GM21576 (cell line): ENCODE data around the gene SLC13A4.
"Not testable (repeated sequence)": the region's sequence is repeated elsewhere in the genome, so short reads cannot be mapped to it uniquely, and the experiment has no call there.

Experiments
- ATAC-seq: cut with Tn5 transposase; IDR thresholded peaks from one replicate; pipeline ENCODE4 v1.9.1; 2021; ENCODE audit warnings: mild to moderate bottlenecking, moderate library complexity; ENCODE audit not compliant: unreplicated experiment

The SLC13A4 gene

GRCh38 chr7:135753616-135754413 is 25.8 kb upstream of the SLC13A4 start:
- ATAC-seq: no peak

DNA sequence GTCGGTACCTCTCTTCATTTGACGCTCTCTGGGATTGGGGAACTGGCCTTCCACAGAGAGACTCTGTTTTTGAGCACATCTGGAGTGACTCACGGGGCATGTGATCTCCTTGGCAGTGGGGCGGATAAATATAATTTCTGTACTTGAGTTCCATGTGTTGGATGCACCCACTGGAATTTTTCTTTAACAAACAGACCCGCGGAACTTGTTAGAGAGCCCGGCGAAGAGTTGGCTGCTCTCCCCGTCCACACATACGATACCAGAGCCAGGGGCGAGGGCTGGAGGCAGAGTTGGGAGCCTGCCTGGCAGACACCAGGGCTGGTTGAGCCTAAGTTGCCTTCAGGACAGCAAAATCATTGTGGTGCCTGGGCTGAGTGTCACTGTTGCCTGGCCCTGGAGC is 20.8 kb upstream of the SLC13A4 start, which contains the start of gene FAM180A:
FAM180A (minus strand) TSS at position 44 of the 400 bp plus-strand sequence. CDS start 233 bp downstream, outside the sequence.
- no peak for ATAC-seq

DNA sequence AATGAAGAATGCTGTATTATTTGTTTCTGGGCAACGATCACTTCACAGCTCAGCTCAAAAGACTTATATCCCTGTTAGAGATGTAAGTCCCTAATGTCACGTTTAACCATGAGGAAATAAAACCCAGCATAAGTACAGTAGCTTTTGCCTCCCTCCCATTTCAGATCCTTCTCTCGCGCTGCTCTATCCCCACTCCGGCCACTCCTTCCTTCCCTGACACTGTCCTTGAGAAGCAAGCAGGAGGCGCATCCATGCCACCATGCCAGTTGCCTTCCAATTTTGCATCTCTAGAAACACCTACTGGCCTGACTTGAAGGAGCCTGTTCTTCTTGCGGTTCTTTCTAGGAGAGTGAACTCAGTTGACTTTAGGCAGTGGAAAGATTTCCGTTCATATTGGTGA is 19.4 kb upstream of the SLC13A4 start:
- no peak for ATAC-seq

DNA sequence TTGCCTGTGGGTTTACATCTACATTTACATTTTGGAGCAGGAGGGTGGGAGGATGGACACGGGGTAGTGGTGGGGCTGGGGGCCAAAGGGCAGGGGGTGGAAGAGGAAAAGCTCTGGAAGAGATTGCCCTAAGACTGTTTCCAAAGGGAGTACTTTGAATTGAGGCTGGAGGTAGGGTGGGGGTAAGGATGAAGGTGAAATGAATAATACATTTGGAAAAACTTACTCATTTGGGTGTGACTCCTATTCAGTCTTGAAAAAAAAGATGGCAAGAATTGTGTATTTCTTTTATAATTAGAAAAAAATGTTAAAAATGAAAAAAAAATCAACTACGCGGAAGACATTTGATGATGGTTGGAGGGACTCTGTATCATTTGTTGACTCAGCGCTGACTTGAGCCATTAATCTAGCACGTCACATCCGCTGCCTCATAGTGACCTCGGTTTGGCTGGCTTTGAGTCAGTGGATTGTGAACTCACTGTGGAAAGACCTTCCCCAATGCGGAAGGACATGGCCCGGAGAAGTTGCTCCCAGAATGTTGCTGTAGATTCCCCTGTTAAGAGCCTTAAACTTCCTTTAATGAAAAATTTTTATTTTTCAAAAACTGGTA is 17.8 kb upstream of the SLC13A4 start:
- ATAC-seq: no peak

DNA sequence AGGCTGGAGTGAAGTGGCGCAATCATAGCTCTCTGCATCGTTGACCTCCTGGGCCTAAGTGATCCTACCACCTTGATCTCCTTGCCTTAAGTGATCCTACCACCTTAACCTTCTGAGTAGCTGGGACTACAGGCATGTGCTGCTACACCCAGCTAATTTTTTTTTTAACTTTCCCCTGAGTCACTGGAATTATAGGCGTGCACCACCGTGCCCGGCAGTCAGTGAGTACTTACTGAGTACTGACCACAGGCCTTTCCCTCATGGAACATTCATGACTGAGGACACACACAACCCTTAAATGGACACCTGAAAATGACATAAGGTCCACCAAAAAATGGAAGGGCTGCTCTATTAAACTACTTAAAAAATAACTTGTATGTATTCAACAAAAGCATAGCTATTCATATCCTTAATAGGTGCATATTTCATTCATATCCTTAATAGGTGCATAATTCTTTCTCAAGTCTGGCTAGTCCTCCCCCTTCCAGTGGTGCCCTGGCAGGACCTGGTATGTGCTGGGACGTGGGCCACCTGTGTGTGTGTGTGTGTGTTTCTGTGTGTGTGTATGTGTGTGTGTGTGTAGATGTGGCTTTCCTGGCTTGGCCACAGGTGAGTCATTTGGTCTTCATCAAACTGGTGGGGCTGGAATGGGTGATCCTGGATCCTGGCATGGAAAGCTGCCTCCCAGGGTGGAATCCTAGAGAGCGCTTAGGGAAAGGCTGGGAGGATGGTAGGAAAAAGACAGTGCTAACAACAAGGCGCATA is 17.1 kb upstream of the SLC13A4 start:
- ATAC-seq: no peak

- no peak for ATAC-seq
Measured at GRCh38 chr7:135743907-135744731, 16.1 kb upstream of the SLC13A4 start.

- no peak for ATAC-seq
Measured at GRCh38 chr7:135742371-135742770, 14.4 kb upstream of the SLC13A4 start.

DNA sequence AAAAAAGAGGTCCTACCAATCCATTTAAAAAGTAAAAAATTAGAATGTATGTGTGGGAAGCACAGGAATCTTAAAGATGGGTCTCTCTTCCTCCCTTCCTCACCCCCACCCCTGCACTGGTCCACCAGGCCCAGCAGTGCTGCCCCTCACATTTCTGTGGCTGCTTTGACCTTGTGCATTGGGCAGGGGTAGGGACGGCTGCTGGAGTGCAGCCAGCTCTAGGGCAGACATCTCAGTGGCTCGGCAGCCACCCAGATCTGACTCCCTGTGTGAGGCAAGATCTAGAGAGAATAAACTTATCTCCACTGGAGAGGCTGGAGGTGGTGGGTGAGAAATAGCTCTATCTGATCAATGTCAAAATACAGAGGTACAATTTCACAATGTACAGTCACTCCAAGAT is 13.9 kb upstream of the SLC13A4 start:
- no peak for ATAC-seq

GRCh38 chr7:135740889-135741288 is 12.9 kb upstream of the SLC13A4 start:
- no peak for ATAC-seq

GRCh38 chr7:135737306-135737647 is 9.3 kb upstream of the SLC13A4 start:
- ATAC-seq: not testable (repeated sequence)

- no peak for ATAC-seq
Measured at GRCh38 chr7:135736586-135737305, 8.8 kb upstream of the SLC13A4 start.

DNA sequence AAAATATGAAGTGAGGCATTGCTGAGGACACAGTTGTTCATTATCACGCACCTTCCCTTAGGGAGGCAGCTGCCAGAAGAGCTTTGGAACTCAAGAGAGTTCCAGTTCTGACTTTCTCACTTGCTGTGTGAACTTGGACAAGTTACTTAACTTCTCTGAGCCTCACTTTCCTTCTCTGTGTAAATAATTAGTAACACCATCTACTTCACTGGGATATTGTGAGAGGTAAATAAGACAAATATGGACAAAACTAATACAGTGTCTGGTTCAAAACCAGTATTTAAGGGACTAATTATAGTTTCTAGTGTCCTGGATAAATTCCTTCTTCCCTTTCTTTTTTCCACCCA is 6.3 kb upstream of the SLC13A4 start:
- ATAC-seq: no peak

- no peak for ATAC-seq
Measured at GRCh38 chr7:135733603-135734342, 5.8 kb upstream of the SLC13A4 start.

DNA sequence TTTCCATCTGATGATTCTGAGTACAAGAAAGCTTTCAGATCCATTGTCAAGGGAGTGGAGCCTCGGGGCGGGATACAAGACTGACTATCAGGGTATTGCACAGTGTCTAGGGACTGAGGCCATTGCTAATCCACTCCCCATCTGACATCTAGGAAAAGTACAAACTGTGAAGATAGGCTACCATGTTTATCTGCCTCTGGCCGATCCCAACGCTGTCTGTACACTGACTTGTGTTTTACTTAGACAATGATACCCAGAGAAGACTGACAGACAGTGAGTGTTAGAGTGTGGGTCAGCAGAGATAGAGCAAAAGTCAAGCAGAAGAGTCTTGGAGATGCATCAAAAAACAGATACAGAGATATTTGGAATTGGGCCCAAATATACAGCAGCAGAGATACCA is 3.1 kb upstream of the SLC13A4 start:
- no peak for ATAC-seq

GRCh38 chr7:135729230-135729629 is 1.2 kb upstream of the SLC13A4 start:
- ATAC-seq: no peak

- ATAC-seq: no peak
Measured at GRCh38 chr7:135726911-135727673, 894 bp downstream of the SLC13A4 start.

DNA sequence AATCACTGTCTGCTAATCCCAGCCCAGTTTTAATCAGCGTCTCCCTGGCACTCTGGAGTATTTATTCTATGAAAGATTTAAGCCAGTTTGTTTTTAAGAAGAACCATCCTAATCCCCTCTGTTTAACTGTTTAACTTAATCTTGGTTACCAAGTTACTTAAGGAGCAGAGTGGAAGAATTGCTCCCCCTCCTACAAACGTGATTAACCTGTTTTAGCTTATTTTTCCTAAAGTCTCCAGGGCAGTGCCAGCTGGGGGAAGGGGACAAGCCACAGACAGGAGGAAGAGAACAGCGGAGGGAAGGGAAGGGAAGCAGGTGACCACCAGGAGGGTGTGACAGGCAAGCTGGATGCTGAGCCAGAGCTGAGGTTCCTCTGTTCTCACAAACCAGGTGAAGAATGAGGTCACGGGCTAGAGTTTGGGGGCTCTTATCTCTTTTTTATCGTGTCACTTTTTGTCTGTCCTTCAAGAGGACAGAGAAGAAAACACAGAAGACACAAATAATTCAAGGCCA is 1.7 kb downstream of the SLC13A4 start:
- ATAC-seq: no peak

DNA sequence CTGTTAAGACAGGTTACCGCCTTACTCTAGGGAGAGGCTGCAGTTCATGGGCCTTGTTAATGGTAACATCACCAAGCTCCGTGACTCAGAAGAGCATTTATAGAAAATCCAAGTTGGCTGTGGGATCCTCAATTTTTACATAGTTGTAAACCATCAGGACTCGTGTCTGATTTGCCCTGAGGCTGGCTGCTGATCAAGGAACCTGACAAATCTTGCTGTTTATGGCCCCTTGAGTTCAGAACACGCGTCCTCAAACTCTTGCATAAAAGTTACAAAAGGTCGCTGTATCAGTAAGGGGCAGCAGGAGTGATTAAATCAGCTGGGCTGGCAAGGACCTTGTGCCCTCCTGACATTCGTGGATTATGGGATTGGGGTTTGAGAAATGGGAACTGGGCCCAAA is 4.6 kb downstream of the SLC13A4 start:
- ATAC-seq: no peak
